Suprapubic skin (tissue), 4 donors: ENCODE results near the gene CCDC87.

Experiments
- EP300 ChIP-seq: sonication (generic); formaldehyde crosslinking; IDR thresholded peaks from one replicate; pipeline ENCODE4 v1.6.1; 2017; ENCODE audit warnings: antibody characterized with exemption
- POLR2A ChIP-seq, 2 donors: fragments of 450-650 bp; IDR thresholded peaks; one replicate each; pipeline ENCODE4 v1.6.1; 2017; ENCODE audit warnings: antibody characterized with exemption in 2 of 2, mild to moderate bottlenecking in 2 of 2, moderate library complexity in 2 of 2
- POLR2AphosphoS5 ChIP-seq, 3 donors: sonication (generic); formaldehyde crosslinking; IDR thresholded peaks; one replicate each; pipeline ENCODE4 v1.6.1; 2017; ENCODE audit warnings: antibody characterized with exemption in 3 of 3
- TF ChIP-seq, protein P1 (sequence below), 2 donors: fragments of 200-600 bp in 1 of 2; fragments of 450-650 bp in 1 of 2; sonication (generic) in 1 of 2; IDR thresholded peaks; one replicate each; pipeline ENCODE4 v1.5.1; 2016 to 2019; ENCODE audit warnings: antibody characterized with exemption in 2 of 2, mild to moderate bottlenecking in 1 of 2, moderate library complexity in 1 of 2

DNA sequence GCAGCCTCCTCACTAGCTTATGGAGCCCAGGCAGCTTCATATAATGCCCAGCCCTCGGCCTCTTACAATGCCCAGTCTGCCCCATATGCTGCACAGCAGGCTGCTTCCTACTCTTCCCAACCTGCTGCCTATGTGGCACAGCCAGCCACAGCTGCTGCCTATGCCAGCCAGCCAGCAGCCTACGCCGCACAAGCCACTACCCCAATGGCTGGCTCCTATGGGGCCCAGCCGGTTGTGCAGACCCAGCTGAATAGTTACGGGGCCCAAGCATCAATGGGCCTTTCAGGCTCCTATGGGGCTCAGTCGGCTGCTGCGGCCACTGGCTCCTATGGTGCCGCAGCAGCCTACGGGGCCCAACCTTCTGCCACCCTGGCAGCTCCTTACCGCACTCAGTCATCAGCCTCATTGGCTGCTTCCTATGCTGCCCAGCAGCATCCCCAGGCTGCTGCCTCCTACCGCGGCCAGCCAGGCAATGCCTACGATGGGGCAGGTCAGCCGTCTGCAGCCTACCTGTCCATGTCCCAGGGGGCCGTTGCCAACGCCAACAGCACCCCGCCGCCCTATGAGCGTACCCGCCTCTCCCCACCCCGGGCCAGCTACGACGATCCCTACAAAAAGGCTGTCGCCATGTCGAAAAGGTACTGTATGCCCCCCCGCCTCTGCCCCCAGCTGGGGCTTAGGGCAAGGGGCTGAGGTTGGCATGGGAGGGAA is 32.3 kb upstream of the CCDC87 start:
- TF ChIP-seq EP300 (no peak), POLR2AphosphoS5 (IDR thresholded peaks at IDR 0.05) (no peak), POLR2A (IDR thresholded peaks at IDR 0.05) (no peak)
- TF ChIP-seq, protein P1, sequence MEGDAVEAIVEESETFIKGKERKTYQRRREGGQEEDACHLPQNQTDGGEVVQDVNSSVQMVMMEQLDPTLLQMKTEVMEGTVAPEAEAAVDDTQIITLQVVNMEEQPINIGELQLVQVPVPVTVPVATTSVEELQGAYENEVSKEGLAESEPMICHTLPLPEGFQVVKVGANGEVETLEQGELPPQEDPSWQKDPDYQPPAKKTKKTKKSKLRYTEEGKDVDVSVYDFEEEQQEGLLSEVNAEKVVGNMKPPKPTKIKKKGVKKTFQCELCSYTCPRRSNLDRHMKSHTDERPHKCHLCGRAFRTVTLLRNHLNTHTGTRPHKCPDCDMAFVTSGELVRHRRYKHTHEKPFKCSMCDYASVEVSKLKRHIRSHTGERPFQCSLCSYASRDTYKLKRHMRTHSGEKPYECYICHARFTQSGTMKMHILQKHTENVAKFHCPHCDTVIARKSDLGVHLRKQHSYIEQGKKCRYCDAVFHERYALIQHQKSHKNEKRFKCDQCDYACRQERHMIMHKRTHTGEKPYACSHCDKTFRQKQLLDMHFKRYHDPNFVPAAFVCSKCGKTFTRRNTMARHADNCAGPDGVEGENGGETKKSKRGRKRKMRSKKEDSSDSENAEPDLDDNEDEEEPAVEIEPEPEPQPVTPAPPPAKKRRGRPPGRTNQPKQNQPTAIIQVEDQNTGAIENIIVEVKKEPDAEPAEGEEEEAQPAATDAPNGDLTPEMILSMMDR (IDR thresholded peaks at IDR 0.05) = no peak
